ENCODE results near the gene BLM. TPM values are rescaled to one million over a fixed set of nuclear protein-coding genes. Genes with fewer than 3 reads are reported as not detected.
A peak's percentile ranks its signal among the peaks of the same experiment; 100 is the strongest.
"Not testable (repeated sequence)": the region's sequence is repeated elsewhere in the genome, so short reads cannot be mapped to it uniquely, and the experiment has no call there.

The BLM gene
- total RNA-seq, 1 donor from 2014 or later, result 66.4 TPM

DNA sequence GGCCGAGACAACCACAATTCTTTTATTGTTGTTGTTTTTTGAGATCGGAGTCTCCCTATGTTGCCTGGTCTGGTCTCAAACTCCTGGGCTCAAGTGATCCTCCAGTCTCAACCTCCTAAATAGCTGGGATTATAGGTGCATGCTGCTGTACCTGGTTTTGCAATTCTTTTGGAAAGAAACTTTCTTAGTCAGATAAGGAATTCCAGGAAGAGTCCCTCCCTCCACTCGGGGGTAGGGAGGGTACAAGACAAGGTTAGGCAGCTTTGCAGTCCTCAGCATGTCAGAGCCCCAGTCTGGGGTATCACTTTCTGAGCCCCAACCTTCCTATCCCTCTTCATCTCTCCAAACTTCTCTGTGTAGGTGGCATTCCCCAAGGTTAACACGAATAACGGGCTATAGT is 117.5 kb downstream of the BLM start:
- Mint-ChIP-seq H3K9me3 (no peaks in the 10 kb centered on the region), H3K4me3 (no peak overlapping the region), H3K4me1 (peaks cover 72% of the 10 kb centered on the region), H3K36me3 (ENCODE audit: low read depth) (peaks cover 13% of the 10 kb centered on the region), H3K27me3 (no peaks in the 10 kb centered on the region), H3K27ac (peak overlapping the region; percentile 73)
- intact Hi-C loops (cut with micrococcal nuclease), result loop anchor here (10.0 kb wide), 1 partner anchor 940 kb away; the partner anchor contains the start of gene AP3S2
- no peak for DNase-seq

DNA sequence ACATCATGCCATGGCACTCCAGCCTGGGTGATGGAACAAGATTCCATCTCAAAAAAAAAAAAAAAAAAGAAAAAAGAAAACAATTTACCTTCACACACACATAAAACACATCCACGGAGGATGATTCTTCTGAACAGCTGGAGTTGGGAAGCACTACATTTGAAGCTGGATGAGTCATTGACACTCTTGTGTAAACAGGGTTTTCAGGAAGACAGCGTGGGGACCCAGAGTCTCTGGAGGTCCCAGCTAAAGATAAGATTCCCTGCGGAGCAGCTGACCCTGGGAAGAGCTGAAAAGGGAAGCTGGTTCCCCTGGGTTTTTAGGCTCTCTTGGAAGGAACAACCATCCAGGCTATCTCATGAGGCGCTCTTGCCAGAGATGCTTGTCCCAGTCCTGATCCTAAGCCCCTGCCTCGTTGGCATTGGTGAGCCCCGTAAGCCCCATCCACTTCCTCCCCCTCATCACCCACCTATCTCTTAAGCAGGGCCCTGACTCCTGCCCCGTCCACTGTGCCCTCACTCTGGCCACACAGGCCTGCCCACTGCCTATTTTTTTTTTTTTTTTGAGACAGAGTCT is 119.2 kb downstream of the BLM start:
- Mint-ChIP-seq H3K9me3 (no peaks in the 10 kb centered on the region), H3K27me3 (no peaks in the 10 kb centered on the region), H3K27ac (peak overlapping the region; percentile 93), H3K4me3 (peak overlapping the region; percentile 76), H3K4me1 (peaks cover 65% of the 10 kb centered on the region), H3K36me3 (ENCODE audit: low read depth) (peaks cover 10% of the 10 kb centered on the region)
- intact Hi-C loops (cut with micrococcal nuclease), result loop anchor here (10.0 kb wide), 1 partner anchor 942 kb away; the partner anchor contains the start of gene AP3S2
- no peak for DNase-seq

DNA sequence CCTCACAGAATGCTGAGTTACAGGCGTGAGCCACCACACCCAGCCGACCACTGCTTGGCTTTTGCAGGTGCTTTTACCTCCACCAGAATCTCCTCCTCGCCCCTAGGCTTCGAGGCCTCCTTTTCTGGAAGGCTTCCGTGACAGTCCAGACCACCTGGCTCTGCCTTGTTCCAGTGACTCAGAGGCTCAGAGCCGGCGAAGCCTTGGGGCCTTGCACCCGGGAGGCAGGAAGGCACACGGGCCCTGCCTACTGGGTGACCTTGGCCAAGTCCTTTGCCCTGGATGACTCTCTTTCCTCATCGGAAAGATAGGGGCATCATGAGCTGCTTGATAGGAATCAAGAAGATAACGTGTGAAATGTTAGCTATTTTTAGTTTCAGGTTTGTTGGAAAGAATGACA is 119.9 kb downstream of the BLM start:
- Mint-ChIP-seq H3K27ac (peak overlapping the region; percentile 93), H3K4me1 (peaks cover 69% of the 10 kb centered on the region), H3K27me3 (no peaks in the 10 kb centered on the region), H3K9me3 (no peaks in the 10 kb centered on the region), H3K4me3 (peak overlapping the region; percentile 76), H3K36me3 (ENCODE audit: low read depth) (peaks cover 15% of the 10 kb centered on the region)
- DNase-seq, result peak; percentile 81
- intact Hi-C loops (cut with micrococcal nuclease), result loop anchor here (10.0 kb wide), 1 partner anchor 942 kb away; the partner anchor contains the start of gene AP3S2

GRCh38 chr15:90838139-90838538 is 121.0 kb downstream of the BLM start:
- Mint-ChIP-seq H3K27ac (peak overlapping the region; percentile 93), H3K4me3 (peak overlapping the region; percentile 76), H3K4me1 (peaks cover 69% of the 10 kb centered on the region), H3K9me3 (no peaks in the 10 kb centered on the region), H3K36me3 (ENCODE audit: low read depth) (peaks cover 18% of the 10 kb centered on the region), H3K27me3 (no peaks in the 10 kb centered on the region)
- peak; percentile 95 for DNase-seq
- intact Hi-C loops (cut with micrococcal nuclease), result loop anchor here (1.0 to 10.0 kb wide), 5 partner anchors 8 to 943 kb away; partner anchors contain the start of gene AP3S2

GRCh38 chr15:90838544-90838943 is 121.4 kb downstream of the BLM start:
- H3K27me3 Mint-ChIP-seq, result no peaks in the 10 kb centered on the region
- H3K4me1 Mint-ChIP-seq, result peaks cover 70% of the 10 kb centered on the region
- H3K27ac Mint-ChIP-seq, result peak overlapping the region; percentile 93
- no peak for DNase-seq
- H3K36me3 Mint-ChIP-seq (ENCODE audit: low read depth), result peaks cover 18% of the 10 kb centered on the region
- peak overlapping the region; percentile 76 for H3K4me3 Mint-ChIP-seq
- intact Hi-C loops (cut with micrococcal nuclease), result loop anchor here (1.0 to 10.0 kb wide), 5 partner anchors 8 to 944 kb away; partner anchors contain the start of gene AP3S2
- no peaks in the 10 kb centered on the region for H3K9me3 Mint-ChIP-seq

- H3K27ac Mint-ChIP-seq, result peak overlapping the region; percentile 93
- no peaks in the 10 kb centered on the region for H3K9me3 Mint-ChIP-seq
- DNase-seq, result peak; percentile 74
- intact Hi-C loops (cut with micrococcal nuclease), result loop anchor here (10.0 kb wide), 1 partner anchor 945 kb away; the partner anchor contains the start of gene AP3S2
- H3K4me3 Mint-ChIP-seq, result peak overlapping the region; percentile 76
- no peaks in the 10 kb centered on the region for H3K27me3 Mint-ChIP-seq
- peaks cover 21% of the 10 kb centered on the region for H3K36me3 Mint-ChIP-seq (ENCODE audit: low read depth)
- peaks cover 69% of the 10 kb centered on the region for H3K4me1 Mint-ChIP-seq
These were observed 122.3 kb downstream of the BLM start for GRCh38 chr15:90839187-90840071.

- Mint-ChIP-seq H3K4me3 (peak overlapping the region; percentile 76), H3K27ac (peak overlapping the region; percentile 93), H3K9me3 (no peaks in the 10 kb centered on the region), H3K4me1 (peaks cover 67% of the 10 kb centered on the region), H3K27me3 (no peaks in the 10 kb centered on the region), H3K36me3 (ENCODE audit: low read depth) (peaks cover 24% of the 10 kb centered on the region)
- intact Hi-C loops (cut with micrococcal nuclease), result no loop called here
- DNase-seq, result no peak
These were observed 123.2 kb downstream of the BLM start for GRCh38 chr15:90840157-90840855.

GRCh38 chr15:90840954-90841353 is 123.8 kb downstream of the BLM start:
- intact Hi-C loops (cut with micrococcal nuclease), result no loop called here
- no peaks in the 10 kb centered on the region for H3K9me3 Mint-ChIP-seq
- H3K4me3 Mint-ChIP-seq, result peak overlapping the region; percentile 76
- no peak for DNase-seq
- H3K27me3 Mint-ChIP-seq, result no peaks in the 10 kb centered on the region
- H3K36me3 Mint-ChIP-seq (ENCODE audit: low read depth), result peaks cover 27% of the 10 kb centered on the region
- peaks cover 69% of the 10 kb centered on the region for H3K4me1 Mint-ChIP-seq
- peak overlapping the region; percentile 37 for H3K27ac Mint-ChIP-seq

- intact Hi-C loops (cut with micrococcal nuclease), result loop anchor here (2.0 kb wide), 1 partner anchor 14 kb away; no protein-coding TSS in a partner anchor
- H3K4me3 Mint-ChIP-seq, result peak overlapping the region; percentile 52
- H3K4me1 Mint-ChIP-seq, result peaks cover 48% of the 10 kb centered on the region
- no peaks in the 10 kb centered on the region for H3K27me3 Mint-ChIP-seq
- H3K36me3 Mint-ChIP-seq (ENCODE audit: low read depth), result peaks cover 33% of the 10 kb centered on the region
- no peak for DNase-seq
- H3K9me3 Mint-ChIP-seq, result no peaks in the 10 kb centered on the region
- peak overlapping the region; percentile 89 for H3K27ac Mint-ChIP-seq
These were observed 127.5 kb downstream of the BLM start for GRCh38 chr15:90844696-90845095.

DNA sequence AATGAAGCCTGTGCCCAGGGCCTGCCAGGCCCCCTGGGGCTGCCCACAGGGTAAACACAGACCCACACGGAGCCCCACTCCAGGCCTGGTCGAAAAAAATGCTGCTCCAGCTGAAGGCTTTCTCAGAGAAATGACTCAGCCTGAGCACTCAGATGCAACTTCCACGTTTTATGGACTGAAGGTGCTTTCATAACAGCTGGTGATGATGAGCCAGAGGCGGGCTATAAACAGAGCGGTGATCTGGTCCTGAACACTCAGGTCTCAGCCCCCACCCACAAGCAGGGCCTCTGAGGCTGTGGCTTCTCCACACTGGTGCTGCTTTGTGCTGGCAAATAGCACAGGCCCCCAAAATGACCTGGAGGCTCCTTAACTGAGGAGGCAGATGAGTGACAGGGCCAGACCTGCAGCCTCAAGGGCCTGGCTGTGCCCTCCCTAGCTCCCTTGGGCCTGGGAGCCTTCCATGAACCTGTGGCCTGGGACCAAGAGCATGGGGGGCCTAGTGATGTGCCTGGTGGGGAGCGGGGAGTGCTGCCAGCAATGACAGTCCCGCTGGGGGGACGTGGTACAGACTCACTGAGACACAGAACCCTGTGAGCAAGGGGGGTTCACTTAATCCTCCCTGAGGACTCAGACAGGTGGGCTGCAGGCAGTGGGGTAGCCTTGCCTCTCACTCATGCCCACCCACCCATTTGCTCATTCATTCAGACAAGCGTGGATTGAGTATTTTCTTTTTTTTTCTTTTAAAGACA is 128.2 kb downstream of the BLM start:
- Mint-ChIP-seq H3K9me3 (no peaks in the 10 kb centered on the region), H3K4me1 (peaks cover 42% of the 10 kb centered on the region), H3K27ac (peak overlapping the region; percentile 89), H3K27me3 (no peaks in the 10 kb centered on the region), H3K4me3 (peak overlapping the region; percentile 52), H3K36me3 (ENCODE audit: low read depth) (peaks cover 31% of the 10 kb centered on the region)
- DNase-seq, result peak; percentile 87
- intact Hi-C loops (cut with micrococcal nuclease), result loop anchor here (2.0 kb wide), 1 partner anchor 15 kb away; no protein-coding TSS in a partner anchor

DNA sequence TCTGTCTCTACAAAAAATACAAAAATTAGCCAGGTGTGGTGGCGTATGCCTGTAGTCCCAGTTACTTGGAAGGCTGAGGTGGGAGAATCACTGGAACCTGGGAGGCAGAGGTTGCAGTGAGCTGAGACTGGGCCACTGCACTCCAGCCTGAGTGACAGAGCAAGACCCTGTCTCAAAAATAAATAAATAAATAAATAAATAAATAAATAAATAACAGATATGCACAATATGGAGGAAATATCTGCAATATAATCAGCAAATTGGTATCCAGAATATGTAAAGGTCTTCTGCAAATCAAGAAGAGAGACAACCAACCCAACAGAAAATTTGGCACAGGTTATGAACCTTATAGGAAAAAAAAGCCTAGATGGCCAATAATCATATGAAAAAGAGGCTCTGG is 132.3 kb downstream of the BLM start:
- DNase-seq; H3K9me3 Mint-ChIP-seq; intact Hi-C loops (cut with micrococcal nuclease); H3K27me3 Mint-ChIP-seq; H3K4me3 Mint-ChIP-seq: not testable (repeated sequence)
- Mint-ChIP-seq H3K36me3 (ENCODE audit: low read depth) (peaks cover 34% of the 10 kb centered on the region), H3K27ac (peak overlapping the region; percentile 52), H3K4me1 (peaks cover 55% of the 10 kb centered on the region)

DNA sequence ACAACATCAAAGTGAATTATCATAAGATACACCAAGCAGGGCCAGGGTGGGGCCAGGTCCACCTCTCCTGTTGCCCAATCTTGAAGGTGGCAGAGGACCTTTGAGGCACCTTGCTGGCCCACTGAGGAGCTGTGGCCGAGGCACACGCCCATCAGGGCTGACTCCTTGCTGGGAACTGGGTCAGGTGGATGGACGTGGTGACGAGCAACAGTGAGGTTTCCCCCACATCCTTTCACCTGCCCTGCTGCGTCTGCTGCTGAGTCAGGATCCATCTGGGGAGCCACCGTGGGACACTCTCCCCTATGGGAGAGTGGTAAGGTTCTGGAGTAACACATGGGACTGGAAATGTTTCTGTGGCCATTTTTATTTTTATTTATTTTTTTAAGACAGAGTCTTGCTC is 134.0 kb downstream of the BLM start:
- Mint-ChIP-seq H3K9me3 (peaks cover 5% of the 10 kb centered on the region), H3K27me3 (no peaks in the 10 kb centered on the region), H3K27ac (peak overlapping the region; percentile 94), H3K4me3 (peak overlapping the region; percentile 72), H3K4me1 (peaks cover 60% of the 10 kb centered on the region), H3K36me3 (ENCODE audit: low read depth) (peaks cover 34% of the 10 kb centered on the region)
- peak; percentile 87 for DNase-seq
- intact Hi-C loops (cut with micrococcal nuclease), result loop anchor here (10.0 kb wide), 1 partner anchor 446 kb away; no protein-coding TSS in a partner anchor

DNA sequence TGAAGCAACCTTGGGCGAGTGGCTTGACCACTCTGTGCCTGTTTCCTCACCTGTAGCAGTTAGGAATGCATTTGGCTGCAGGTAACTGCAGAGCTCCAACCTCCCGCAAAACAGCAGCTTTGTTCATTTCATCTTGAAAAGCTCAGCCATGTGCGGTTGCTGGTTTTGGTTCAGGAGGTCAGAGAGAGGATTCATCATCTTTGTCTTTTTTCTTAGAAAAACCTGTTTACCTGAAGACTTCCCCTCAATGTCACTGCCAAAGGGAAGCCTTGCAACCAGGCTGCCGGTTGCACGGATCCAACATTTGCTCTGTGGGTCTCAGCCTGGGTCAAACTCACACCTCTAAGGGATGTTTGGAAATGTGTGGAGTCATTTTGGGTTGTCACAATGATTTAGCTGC is 134.8 kb downstream of the BLM start:
- Mint-ChIP-seq H3K27me3 (no peaks in the 10 kb centered on the region), H3K36me3 (ENCODE audit: low read depth) (peaks cover 30% of the 10 kb centered on the region), H3K4me3 (peak overlapping the region; percentile 72), H3K4me1 (peaks cover 64% of the 10 kb centered on the region), H3K27ac (peak overlapping the region; percentile 94), H3K9me3 (peaks cover 5% of the 10 kb centered on the region)
- intact Hi-C loops (cut with micrococcal nuclease), result loop anchor here (1.0 to 10.0 kb wide), 5 partner anchors 14 to 447 kb away; no protein-coding TSS in a partner anchor
- peak; percentile 88 for DNase-seq
